Gastroesophageal sphincter (tissue), 3 donors: ENCODE data around the gene PIK3R3.

Source experiments
- EP300 ChIP-seq: sonication (generic); formaldehyde crosslinking; IDR thresholded peaks from one replicate; pipeline ENCODE4 v1.6.1; 2017; ENCODE audit warnings: antibody characterized with exemption, mild to moderate bottlenecking
- POLR2A ChIP-seq, 2 donors: fragments of 450-650 bp; IDR thresholded peaks; one replicate each; pipeline ENCODE4 v1.6.1; 2017; ENCODE audit warnings: antibody characterized with exemption in 2 of 2, mild to moderate bottlenecking in 2 of 2, moderate library complexity in 1 of 2
- TF ChIP-seq, protein P1 (sequence below), 4 experiments: fragments of 200-600 bp in 2 of 4; fragments of 450-650 bp in 2 of 4; sonication (generic) in 1 of 4; IDR thresholded peaks; one replicate each; pipeline ENCODE4 v1.5.1; 2017 to 2019; ENCODE audit warnings: antibody characterized with exemption in 4 of 4, mild to moderate bottlenecking in 2 of 4, moderate library complexity in 2 of 4

DNA sequence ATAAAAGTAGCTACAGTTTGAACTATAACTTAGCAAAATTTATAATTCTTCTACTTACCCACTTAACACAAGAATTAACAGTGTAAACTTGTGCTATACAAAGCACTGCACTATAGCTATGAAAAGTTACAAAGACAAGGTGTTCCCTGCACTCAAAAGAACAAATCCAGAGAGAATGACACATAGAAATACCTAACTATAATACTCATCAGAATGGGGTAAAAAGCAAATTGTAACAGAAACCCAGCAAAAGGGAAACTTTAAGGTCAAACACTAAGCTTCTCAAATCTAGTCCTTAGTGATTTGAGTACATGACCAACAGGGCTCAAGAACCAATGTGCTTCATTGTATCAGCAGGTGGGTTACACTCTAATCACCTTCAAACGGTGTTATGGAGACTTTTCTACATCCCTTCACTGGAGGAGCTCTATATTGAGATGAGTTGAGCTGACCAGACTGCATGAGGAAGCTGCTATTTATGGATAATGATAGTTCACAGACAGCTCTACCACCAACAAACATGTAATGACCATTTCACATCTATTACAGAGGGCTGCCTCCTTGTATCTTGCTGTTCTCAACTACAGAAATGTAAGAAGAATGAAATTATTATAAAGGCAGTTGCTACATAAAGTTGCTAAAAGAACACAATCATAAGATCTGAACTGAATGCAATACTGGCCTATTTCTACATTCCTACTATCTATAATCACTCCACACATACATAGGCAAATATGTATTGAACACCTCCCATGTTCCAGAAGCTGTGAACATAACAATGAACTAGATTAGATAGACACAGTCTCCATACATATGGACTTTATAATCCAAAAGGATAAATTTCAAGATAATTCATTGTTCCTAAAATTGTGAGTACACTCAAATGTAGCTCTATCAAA lies 47.6 kb downstream of the PIK3R3 start:
- TF ChIP-seq, protein P1, sequence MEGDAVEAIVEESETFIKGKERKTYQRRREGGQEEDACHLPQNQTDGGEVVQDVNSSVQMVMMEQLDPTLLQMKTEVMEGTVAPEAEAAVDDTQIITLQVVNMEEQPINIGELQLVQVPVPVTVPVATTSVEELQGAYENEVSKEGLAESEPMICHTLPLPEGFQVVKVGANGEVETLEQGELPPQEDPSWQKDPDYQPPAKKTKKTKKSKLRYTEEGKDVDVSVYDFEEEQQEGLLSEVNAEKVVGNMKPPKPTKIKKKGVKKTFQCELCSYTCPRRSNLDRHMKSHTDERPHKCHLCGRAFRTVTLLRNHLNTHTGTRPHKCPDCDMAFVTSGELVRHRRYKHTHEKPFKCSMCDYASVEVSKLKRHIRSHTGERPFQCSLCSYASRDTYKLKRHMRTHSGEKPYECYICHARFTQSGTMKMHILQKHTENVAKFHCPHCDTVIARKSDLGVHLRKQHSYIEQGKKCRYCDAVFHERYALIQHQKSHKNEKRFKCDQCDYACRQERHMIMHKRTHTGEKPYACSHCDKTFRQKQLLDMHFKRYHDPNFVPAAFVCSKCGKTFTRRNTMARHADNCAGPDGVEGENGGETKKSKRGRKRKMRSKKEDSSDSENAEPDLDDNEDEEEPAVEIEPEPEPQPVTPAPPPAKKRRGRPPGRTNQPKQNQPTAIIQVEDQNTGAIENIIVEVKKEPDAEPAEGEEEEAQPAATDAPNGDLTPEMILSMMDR (IDR thresholded peaks at IDR 0.05): no peak
- TF ChIP-seq EP300 (no peak), POLR2A (IDR thresholded peaks at IDR 0.05) (no peak)
